ENCODE measurements around the gene DPEP2.
A peak's percentile ranks its signal among the peaks of the same experiment; 100 is the strongest.
"Not testable (repeated sequence)": the region's sequence is repeated elsewhere in the genome, so short reads cannot be mapped to it uniquely, and the experiment has no call there.

DPEP2 gene

GRCh38 chr16:67940446-67941089 is 58.7 kb downstream of the DPEP2 start:
- DNase-seq (ENCODE audit: low read depth in 2 of 2, low spot score in 1 of 2) = no peak

- DNase-seq (ENCODE audit: low read depth in 2 of 2, low spot score in 1 of 2) = peak in 1 of 2 donors; percentile 11
These were observed 59.5 kb downstream of the DPEP2 start for GRCh38 chr16:67939507-67940445.

GRCh38 chr16:67937713-67938112 is 61.6 kb downstream of the DPEP2 start:
- DNase-seq (ENCODE audit: low read depth in 2 of 2, low spot score in 1 of 2) = not testable (repeated sequence)

Measured in stimulated activated CD8-positive, alpha-beta memory T cell treated with anti-CD3 and anti-CD28 coated beads, Interleukin-4, amount 100 ng/mL, for 1 hour (primary cell).